Activated CD8-positive, alpha-beta memory T cell treated with anti-CD3 and anti-CD28 coated beads for 48 hours (primary cell): ENCODE measurements around the gene MOGAT2.

Source experiments
- DNase-seq, 3 experiments: peaks; one replicate each; pipeline ENCODE4 v3.0.0-alpha.2; 2020; ENCODE audit warnings: low read depth in 2 of 3, low spot score in 2 of 3

The MOGAT2 gene

GRCh38 chr11:75776546-75776945 lies 58.9 kb downstream of the MOGAT2 start:
- DNase-seq: no peak

GRCh38 chr11:75777461-75778110 lies 59.9 kb downstream of the MOGAT2 start:
- DNase-seq: no peak

GRCh38 chr11:75778962-75779361 lies 61.3 kb downstream of the MOGAT2 start:
- DNase-seq: no peak

- DNase-seq: no peak
Observed at GRCh38 chr11:75779960-75780359, 62.3 kb downstream of the MOGAT2 start.

- no peak for DNase-seq
Observed at GRCh38 chr11:75780888-75781287, 63.2 kb downstream of the MOGAT2 start.

GRCh38 chr11:75781296-75781695 lies 63.7 kb downstream of the MOGAT2 start:
- no peak for DNase-seq

- no peak for DNase-seq
Observed at GRCh38 chr11:75781831-75782230, 64.2 kb downstream of the MOGAT2 start.
